K562 (cell line): Measurements from ENCODE around the gene FAM53B. TPM values are rescaled to one million over a fixed set of nuclear protein-coding genes. Genes with fewer than 3 reads are reported as not detected.

Experiments
- FIP1L1 ChIP-seq: fragments of 200-400 bp; formaldehyde crosslinking; IDR thresholded peaks from 2 replicates; pipeline ENCODE4 v1.6.1; 2018; ENCODE audit warnings: mild to moderate bottlenecking, low read depth, low read length; ENCODE audit not compliant: poor library complexity, severe bottlenecking
- HCFC1 ChIP-seq: IDR thresholded peaks from 2 replicates; pipeline ENCODE4 v1.6.1; 2012; ENCODE audit warnings: low read depth, low read length, improper control_type of control experiment
- MTA3 ChIP-seq: fragments of 450-650 bp; formaldehyde crosslinking; IDR thresholded peaks from 2 replicates; pipeline ENCODE4 v1.6.1; 2017; ENCODE audit warnings: mild to moderate bottlenecking, borderline replicate concordance
- PATZ1 ChIP-seq: fragments of 250-450 bp; sonication (Bioruptor Pico); IDR thresholded peaks from 2 replicates; pipeline ENCODE4 v1.5.0; 2020; ENCODE audit warnings: mild to moderate bottlenecking, borderline replicate concordance
- RBM14 ChIP-seq: fragments of 200-400 bp; formaldehyde crosslinking; IDR thresholded peaks from 2 replicates; pipeline ENCODE4 v1.6.1; 2018; ENCODE audit warnings: low read depth, mild to moderate bottlenecking, low read length, moderate library complexity, borderline replicate concordance; ENCODE audit not compliant: insufficient read depth
- ZNF518B ChIP-seq: fragments of 250-450 bp; sonication (Bioruptor Pico); IDR thresholded peaks from 2 replicates; pipeline ENCODE4 v1.5.0; 2021; ENCODE audit warnings: mild to moderate bottlenecking, moderate library complexity
- ZNF707 ChIP-seq: fragments of 250-450 bp; sonication (Bioruptor Pico); conservative IDR thresholded peaks from 2 replicates; pipeline ENCODE4 v1.8.0; 2022; ENCODE audit warnings: inconsistent platforms, mild to moderate bottlenecking, moderate library complexity
- polyA plus RNA-seq, 8 experiments: library from polyadenylated mRNA; depleted of rRNA in 4 of 8; stranded (reverse) in 5 of 8; unstranded in 3 of 8; fragments of >200 nt; fragmentation: Nextera tagmentation in 2 of 8; fragmentation: Illumina TruSeq in 1 of 8; extraction: Ambion mirVana in 2 of 8; extraction: Trizol in 1 of 8; gene quantifications; 2 replicates each; pipeline versions ENCODE4 v1.2.1 to v1.2.3, GENCODE V29; 2011 to 2014; ENCODE audit warnings: inconsistent platforms in 1 of 8, missing spikeins in 1 of 8
- total RNA-seq, 7 experiments: library from RNA; depleted of rRNA in 6 of 7; stranded (reverse); fragments of >200 nt in 6 of 7; fragmentation: Illumina TruSeq in 2 of 7; extraction: Trizol in 2 of 7; gene quantifications; 2 replicates each; pipeline versions ENCODE4 v1.2.1 to v1.2.3, GENCODE V29; 2011 to 2021; ENCODE audit warnings: low replicate concordance in 1 of 7

FAM53B gene
- total and polyA plus RNA-seq, 9 of the 15 experiments (the other 6 are each of a cell fraction or from before 2014, with no cell fraction given) = 0.03 to 16.5 (median 5.0) TPM

GRCh38 chr10:124630551-124630950 is 113.6 kb downstream of the FAM53B start (continued):
- no peak for TF ChIP-seq ZNF518B (CRISPR knock-in tag)
- TF ChIP-seq MTA3 = no peak
- no peak for TF ChIP-seq HCFC1
- TF ChIP-seq RBM14 = no peak
- no peak for TF ChIP-seq ZNF707 (CRISPR knock-in tag)
- TF ChIP-seq PATZ1 (CRISPR knock-in tag) = no peak
- TF ChIP-seq FIP1L1 = no peak
